Glutamatergic neuron (in vitro differentiated cells): ENCODE measurements around the gene ADGRD1. TPM values are rescaled to one million over a fixed set of nuclear protein-coding genes. Genes with fewer than 3 reads are reported as not detected.

ENCODE experiments used
- DNase-seq: peaks from one replicate; pipeline ENCODE4 v3.0.0; 2022
- H3K27ac Mint-ChIP-seq: one replicate; pipeline ENCODE4 v1.8.0; 2020; ENCODE audit warnings: mild to moderate bottlenecking, mixed read lengths, inconsistent platforms; ENCODE audit not compliant: unreplicated experiment
- H3K27me3 Mint-ChIP-seq: one replicate; pipeline ENCODE4 v1.8.0; 2020; ENCODE audit warnings: mild to moderate bottlenecking, moderate library complexity, mixed read lengths, inconsistent platforms; ENCODE audit not compliant: unreplicated experiment
- H3K36me3 Mint-ChIP-seq: one replicate; pipeline ENCODE4 v1.8.0; 2020; ENCODE audit warnings: mild to moderate bottlenecking, mixed read lengths, inconsistent platforms; ENCODE audit not compliant: unreplicated experiment
- H3K4me1 Mint-ChIP-seq: one replicate; pipeline ENCODE4 v1.8.0; 2020; ENCODE audit warnings: mild to moderate bottlenecking, low read depth, mixed read lengths, inconsistent platforms; ENCODE audit not compliant: unreplicated experiment
- H3K4me3 Mint-ChIP-seq: one replicate; pipeline ENCODE4 v1.8.0; 2020; ENCODE audit warnings: mild to moderate bottlenecking, mixed read lengths, inconsistent platforms; ENCODE audit not compliant: unreplicated experiment
- H3K9me3 Mint-ChIP-seq: one replicate; pipeline ENCODE4 v1.8.0; 2020; ENCODE audit warnings: mild to moderate bottlenecking, moderate library complexity, mixed read lengths, inconsistent platforms; ENCODE audit not compliant: unreplicated experiment
- CTCF ChIP-seq: fragments of 200-600 bp; sonication (generic); IDR thresholded peaks from one replicate; pipeline ENCODE4 v1.5.0; 2021; ENCODE audit not compliant: partially characterized antibody, unreplicated experiment
- total RNA-seq: library from RNA; stranded (reverse); fragmentation: NEBNext Ultra II Directional; extraction: Animal tissue kit (Norgen Biotek cat#: 25700); gene quantifications from one replicate; pipeline ENCODE4 v1.2.1, GENCODE V29; 2021; ENCODE audit not compliant: unreplicated experiment

Gene ADGRD1
- total RNA-seq, 1 donor from 2014 or later: 0.96 TPM

- TF ChIP-seq CTCF: no peak
- DNase-seq: peak; percentile 12
- Mint-ChIP-seq H3K27ac (no peak overlapping the region), H3K4me1 (peaks cover 25% of the 10 kb centered on the region), H3K36me3 (no peaks in the 10 kb centered on the region), H3K9me3 (no peaks in the 10 kb centered on the region), H3K4me3 (peak overlapping the region; percentile 19), H3K27me3 (peaks cover 1% of the 10 kb centered on the region)
These were observed 160.0 kb downstream of the ADGRD1 start for GRCh38 chr12:131113568-131114270.

GRCh38 chr12:131114271-131114670 is 160.6 kb downstream of the ADGRD1 start:
- H3K4me1 Mint-ChIP-seq: peaks cover 25% of the 10 kb centered on the region
- H3K9me3 Mint-ChIP-seq: no peaks in the 10 kb centered on the region
- peaks cover 1% of the 10 kb centered on the region for H3K27me3 Mint-ChIP-seq
- H3K4me3 Mint-ChIP-seq: peak overlapping the region; percentile 19
- peak; percentile 10 for DNase-seq
- TF ChIP-seq CTCF: no peak
- no peak overlapping the region for H3K27ac Mint-ChIP-seq
- no peaks in the 10 kb centered on the region for H3K36me3 Mint-ChIP-seq

- Mint-ChIP-seq H3K4me3 (no peak overlapping the region), H3K9me3 (no peaks in the 10 kb centered on the region), H3K27ac (no peak overlapping the region), H3K4me1 (peaks cover 25% of the 10 kb centered on the region), H3K36me3 (no peaks in the 10 kb centered on the region), H3K27me3 (peaks cover 1% of the 10 kb centered on the region)
- DNase-seq: no peak
- no peak for TF ChIP-seq CTCF
These were observed 161.4 kb downstream of the ADGRD1 start for GRCh38 chr12:131114942-131115584.

GRCh38 chr12:131115766-131116467 is 162.2 kb downstream of the ADGRD1 start:
- Mint-ChIP-seq H3K4me1 (peaks cover 25% of the 10 kb centered on the region), H3K4me3 (no peak overlapping the region), H3K36me3 (no peaks in the 10 kb centered on the region), H3K27me3 (peaks cover 1% of the 10 kb centered on the region), H3K9me3 (no peaks in the 10 kb centered on the region), H3K27ac (no peak overlapping the region)
- TF ChIP-seq CTCF: no peak
- DNase-seq: peak; percentile 8
